Upper lobe of left lung (tissue), 6 donors: ENCODE results near the gene KLHL8. TPM values are rescaled to one million over a fixed set of nuclear protein-coding genes. Genes with fewer than 3 reads are reported as not detected.

Experiments
- ATAC-seq, 2 donors: fragments of 200-7000 bp; cut with Tn5 transposase; one replicate each; pipeline ENCODE4 v1.9.1; 2022; ENCODE audit warnings: mild to moderate bottlenecking in 2 of 2, moderate library complexity in 2 of 2; ENCODE audit not compliant: low FRiP score in 2 of 2
- DNase-seq, 2 donors: peaks; one replicate each; pipeline ENCODE4 v3.0.0-alpha.2; 2019 to 2020
- H3K27ac ChIP-seq, 4 donors: fragments of 200-600 bp; sonication (generic); one replicate each; pipeline ENCODE4 v1.5.1; 2016 to 2019
- H3K27me3 ChIP-seq, 4 donors: fragments of 200-600 bp; sonication (generic); one replicate each; pipeline ENCODE4 v1.5.1; 2017 to 2019
- H3K36me3 ChIP-seq, 4 donors: fragments of 200-600 bp; sonication (generic); one replicate each; pipeline ENCODE4 v1.5.1; 2016 to 2019
- H3K4me1 ChIP-seq, 4 donors: fragments of 200-600 bp; sonication (generic); one replicate each; pipeline ENCODE4 v1.5.1; 2018 to 2019
- H3K4me3 ChIP-seq, 4 donors: fragments of 200-600 bp; sonication (generic); one replicate each; pipeline ENCODE4 v1.5.1; 2017 to 2019; ENCODE audit warnings: mild to moderate bottlenecking in 2 of 4, moderate library complexity in 1 of 4
- H3K9me3 ChIP-seq, 4 donors: fragments of 200-600 bp; sonication (generic); one replicate each; pipeline ENCODE4 v1.5.1; 2018 to 2019
- CTCF ChIP-seq, 6 experiments: fragments of 450-650 bp in 4 of 6; fragments of 200-600 bp in 2 of 6; sonication (generic) in 2 of 6; IDR thresholded peaks; one replicate each; pipeline ENCODE4 v1.5.1; 2016 to 2019; ENCODE audit warnings: antibody characterized with exemption in 6 of 6
- EP300 ChIP-seq, 4 donors: sonication (generic); formaldehyde crosslinking; IDR thresholded peaks; one replicate each; pipeline ENCODE4 v1.5.1; 2017; ENCODE audit warnings: antibody characterized with exemption in 4 of 4, control low read depth in 2 of 4
- POLR2A ChIP-seq, 4 donors: fragments of 450-650 bp; IDR thresholded peaks; one replicate each; pipeline ENCODE4 v1.5.1; 2016 to 2017; ENCODE audit warnings: antibody characterized with exemption in 4 of 4, mild to moderate bottlenecking in 2 of 4
- POLR2AphosphoS5 ChIP-seq, 2 donors: sonication (generic); formaldehyde crosslinking; IDR thresholded peaks; one replicate each; pipeline ENCODE4 v1.5.1; 2017; ENCODE audit warnings: antibody characterized with exemption in 2 of 2
- WGBS, 2 donors: methylation state at CpG; one replicate each; pipeline ENCODE4 v1.1.5; 2017 to 2018; 5-methylcytosine and 5-hydroxymethylcytosine counted together
- total RNA-seq, 6 donors: library from RNA; depleted of rRNA in 4 of 6; stranded (reverse); fragments of >200 nt in 4 of 6; gene quantifications; one replicate each; pipeline versions ENCODE4 v1.1.0 to v1.2.1, GENCODE V29; 2016 to 2021
- donor health status: DM: no; HTN: no; CAD: no; lungs with moderate emphysema.
- donor health status: DM: no; HTN: yes; CAD: no; lungs with severe emphysema.

The KLHL8 gene
- total RNA-seq, 6 donors from 2014 or later, result 8.2 to 18.8 (median 11.9) TPM

GRCh38 chr4:87120010-87120409 is 100.4 kb downstream of the KLHL8 start:
- ATAC-seq (no peak), DNase-seq (no peak)
- Histone ChIP-seq H3K4me1 (peaks cover 14 to 60% (median 34%) of the 10 kb centered on the region in 4 donors), H3K27ac (peak overlapping the region in 2 of 4 donors; percentile 27 to 52), H3K36me3 (peaks cover 10 to 69% (median 22%) of the 10 kb centered on the region in 4 donors), H3K4me3 (no peak overlapping the region), H3K27me3 (no peaks in the 10 kb centered on the region), H3K9me3 (no peaks in the 10 kb centered on the region)
- 76 to 78% methylated on average over 4 of the region's 4 CpGs for WGBS, 2 donors
- no peak for TF ChIP-seq POLR2A (IDR thresholded peaks at IDR 0.05)
- no peak for TF ChIP-seq CTCF (IDR thresholded peaks at IDR 0.05)
- no peak for TF ChIP-seq POLR2AphosphoS5 (IDR thresholded peaks at IDR 0.05)
- no peak for TF ChIP-seq EP300 (IDR thresholded peaks at IDR 0.05)

- no peak overlapping the region for H3K4me3 ChIP-seq
- no peaks in the 10 kb centered on the region for H3K27me3 ChIP-seq
- DNase-seq (no peak), ATAC-seq (no peak)
- TF ChIP-seq EP300 (IDR thresholded peaks at IDR 0.05), result no peak
- TF ChIP-seq CTCF (IDR thresholded peaks at IDR 0.05), result no peak
- TF ChIP-seq POLR2A (IDR thresholded peaks at IDR 0.05), result no peak
- TF ChIP-seq POLR2AphosphoS5 (IDR thresholded peaks at IDR 0.05), result no peak
- H3K4me1 ChIP-seq, result peaks cover 14 to 60% (median 35%) of the 10 kb centered on the region in 4 donors
- 93 to 100% methylated on average over 2 of the region's 2 CpGs for WGBS, 2 donors
- peaks cover 11 to 69% (median 32%) of the 10 kb centered on the region in 4 donors for H3K36me3 ChIP-seq
- H3K27ac ChIP-seq, result peak overlapping the region in 2 of 4 donors; percentile 7 to 25
- H3K9me3 ChIP-seq, result no peaks in the 10 kb centered on the region
Measured at GRCh38 chr4:87118826-87119225, 101.6 kb downstream of the KLHL8 start.

GRCh38 chr4:87118421-87118820 is 102.0 kb downstream of the KLHL8 start:
- no peak overlapping the region for H3K4me3 ChIP-seq
- TF ChIP-seq EP300 (IDR thresholded peaks at IDR 0.05) (no peak), CTCF (IDR thresholded peaks at IDR 0.05) (no peak), POLR2A (IDR thresholded peaks at IDR 0.05) (no peak), POLR2AphosphoS5 (IDR thresholded peaks at IDR 0.05) (no peak)
- H3K27me3 ChIP-seq, result no peaks in the 10 kb centered on the region
- DNase-seq (no peak), ATAC-seq (no peak)
- H3K4me1 ChIP-seq, result peaks cover 14 to 60% (median 36%) of the 10 kb centered on the region in 4 donors
- H3K36me3 ChIP-seq, result peaks cover 11 to 66% (median 32%) of the 10 kb centered on the region in 4 donors
- H3K27ac ChIP-seq, result peak overlapping the region in 2 of 4 donors; percentile 7 to 25
- 92 to 96% methylated on average over 1 of the region's 1 CpG for WGBS, 2 donors
- H3K9me3 ChIP-seq, result no peaks in the 10 kb centered on the region

- TF ChIP-seq POLR2AphosphoS5 (IDR thresholded peaks at IDR 0.05) (no peak), CTCF (IDR thresholded peaks at IDR 0.05) (no peak), EP300 (IDR thresholded peaks at IDR 0.05) (no peak), POLR2A (IDR thresholded peaks at IDR 0.05) (no peak)
- no peak overlapping the region for H3K4me3 ChIP-seq
- no peaks in the 10 kb centered on the region for H3K27me3 ChIP-seq
- peaks cover 11 to 60% (median 37%) of the 10 kb centered on the region in 4 donors for H3K4me1 ChIP-seq
- peaks cover 11 to 66% (median 33%) of the 10 kb centered on the region in 4 donors for H3K36me3 ChIP-seq
- ATAC-seq, result no peak
- peak overlapping the region in 2 of 4 donors; percentile 2 to 36 for H3K27ac ChIP-seq
- DNase-seq, result peak in 1 of 2 donors; percentile 5
- WGBS, 2 donors, result 77 to 81% methylated on average over 5 of the region's 5 CpGs
- no peaks in the 10 kb centered on the region for H3K9me3 ChIP-seq
Measured at GRCh38 chr4:87117732-87118075, 102.7 kb downstream of the KLHL8 start.
